ENCODE results near the gene MYH15. TPM values are rescaled to one million over a fixed set of nuclear protein-coding genes. Genes with fewer than 3 reads are reported as not detected.
"Not testable (repeated sequence)": the region's sequence is repeated elsewhere in the genome, so short reads cannot be mapped to it uniquely, and the experiment has no call there.

The MYH15 gene
- total and polyA plus RNA-seq, 2 experiments from 2014 or later, result 1.5 TPM

- no peak for DNase-seq (ENCODE audit: low spot score)
- Histone ChIP-seq H3K4me2 (no peak overlapping the region), H3K4me1 (ENCODE audit: insufficient read depth) (no peaks in the 10 kb centered on the region), H3K79me2 (no peaks in the 10 kb centered on the region), H4K20me1 (ENCODE audit: insufficient read depth, poor library complexity, severe bottlenecking) (no peaks in the 10 kb centered on the region), H3K27me3 (no peaks in the 10 kb centered on the region), H3K9me2 (replicated peaks; ENCODE audit: insufficient read depth) (no peaks in the 10 kb centered on the region), H3K4me3 (no peak overlapping the region), H3K9me3 (ENCODE audit: low read depth) (no peaks in the 10 kb centered on the region), H3K27ac (no peak overlapping the region), H3K36me3 (replicated peaks; ENCODE audit: insufficient read depth, low read depth) (no peaks in the 10 kb centered on the region), H2AFZ (no peak overlapping the region)
- no peak for TF ChIP-seq CTCF (IDR thresholded peaks at IDR 0.05; ENCODE audit: poor library complexity)
These were observed 127.1 kb downstream of the MYH15 start for GRCh38 chr3:108383306-108383705.

- Histone ChIP-seq H3K4me1 (ENCODE audit: insufficient read depth) (no peaks in the 10 kb centered on the region), H3K4me2 (no peak overlapping the region), H3K27me3 (no peaks in the 10 kb centered on the region), H4K20me1 (ENCODE audit: insufficient read depth, poor library complexity, severe bottlenecking) (no peaks in the 10 kb centered on the region), H3K36me3 (replicated peaks; ENCODE audit: insufficient read depth, low read depth) (no peaks in the 10 kb centered on the region), H2AFZ (no peak overlapping the region), H3K4me3 (no peak overlapping the region), H3K27ac (no peak overlapping the region), H3K9me2 (replicated peaks; ENCODE audit: insufficient read depth) (no peaks in the 10 kb centered on the region), H3K79me2 (no peaks in the 10 kb centered on the region), H3K9me3 (ENCODE audit: low read depth) (no peaks in the 10 kb centered on the region)
- 48% methylated on average over 3 of the region's 3 CpGs for WGBS (ENCODE audit: low lambda C conversion rate, missing lambda C conversion rate)
- DNase-seq (ENCODE audit: low spot score), result no peak
- TF ChIP-seq CTCF (IDR thresholded peaks at IDR 0.05; ENCODE audit: poor library complexity) (no peak), EZH2 (IDR thresholded peaks at IDR 0.05; ENCODE audit: borderline replicate concordance) (no peak), EZH2phosphoT487 (IDR thresholded peaks at IDR 0.05; ENCODE audit: low read depth, severe bottlenecking, unreplicated experiment) (no peak)
These were observed 128.8 kb downstream of the MYH15 start for GRCh38 chr3:108381529-108382140.

GRCh38 chr3:108380128-108380795 lies 130.1 kb downstream of the MYH15 start:
- 90% methylated on average over 7 of the region's 7 CpGs for WGBS (ENCODE audit: low lambda C conversion rate, missing lambda C conversion rate)
- H3K27me3 ChIP-seq, result no peaks in the 10 kb centered on the region
- no peaks in the 10 kb centered on the region for H3K36me3 ChIP-seq (replicated peaks; ENCODE audit: insufficient read depth, low read depth)
- no peaks in the 10 kb centered on the region for H3K9me3 ChIP-seq (ENCODE audit: low read depth)
- no peak overlapping the region for H3K4me3 ChIP-seq
- no peaks in the 10 kb centered on the region for H3K4me1 ChIP-seq (ENCODE audit: insufficient read depth)
- TF ChIP-seq EZH2phosphoT487 (IDR thresholded peaks at IDR 0.05; ENCODE audit: low read depth, severe bottlenecking, unreplicated experiment), result no peak
- H3K79me2 ChIP-seq, result no peaks in the 10 kb centered on the region
- no peaks in the 10 kb centered on the region for H4K20me1 ChIP-seq (ENCODE audit: insufficient read depth, poor library complexity, severe bottlenecking)
- H3K27ac ChIP-seq, result no peak overlapping the region
- no peak overlapping the region for H2AFZ ChIP-seq
- no peak for DNase-seq (ENCODE audit: low spot score)
- no peak overlapping the region for H3K4me2 ChIP-seq
- no peaks in the 10 kb centered on the region for H3K9me2 ChIP-seq (replicated peaks; ENCODE audit: insufficient read depth)

- H3K27ac ChIP-seq; DNase-seq (ENCODE audit: low spot score); H3K9me3 ChIP-seq (ENCODE audit: low read depth); H3K4me3 ChIP-seq; H3K4me2 ChIP-seq; H3K9me2 ChIP-seq (replicated peaks; ENCODE audit: insufficient read depth); H3K79me2 ChIP-seq; H2AFZ ChIP-seq; H3K4me1 ChIP-seq (ENCODE audit: insufficient read depth); H4K20me1 ChIP-seq (ENCODE audit: insufficient read depth, poor library complexity, severe bottlenecking); H3K27me3 ChIP-seq; H3K36me3 ChIP-seq (replicated peaks; ENCODE audit: insufficient read depth, low read depth): not testable (repeated sequence)
- WGBS (ENCODE audit: low lambda C conversion rate, missing lambda C conversion rate), result 98% methylated on average over 2 of the region's 2 CpGs
These were observed 131.4 kb downstream of the MYH15 start for GRCh38 chr3:108378952-108379342.

Measured in hepatocyte (in vitro differentiated cells).